Kidney tubule cell (primary cell): ENCODE data around the gene ADAM22.
A peak's percentile ranks its signal among the peaks of the same experiment; 100 is the strongest.
"Not testable (repeated sequence)": the region's sequence is repeated elsewhere in the genome, so short reads cannot be mapped to it uniquely, and the experiment has no call there.

ENCODE experiments used
- DNase-seq: peaks from one replicate; pipeline ENCODE4 v3.0.0-alpha.2; 2018; ENCODE audit warnings: low spot score

Gene ADAM22, protein sequence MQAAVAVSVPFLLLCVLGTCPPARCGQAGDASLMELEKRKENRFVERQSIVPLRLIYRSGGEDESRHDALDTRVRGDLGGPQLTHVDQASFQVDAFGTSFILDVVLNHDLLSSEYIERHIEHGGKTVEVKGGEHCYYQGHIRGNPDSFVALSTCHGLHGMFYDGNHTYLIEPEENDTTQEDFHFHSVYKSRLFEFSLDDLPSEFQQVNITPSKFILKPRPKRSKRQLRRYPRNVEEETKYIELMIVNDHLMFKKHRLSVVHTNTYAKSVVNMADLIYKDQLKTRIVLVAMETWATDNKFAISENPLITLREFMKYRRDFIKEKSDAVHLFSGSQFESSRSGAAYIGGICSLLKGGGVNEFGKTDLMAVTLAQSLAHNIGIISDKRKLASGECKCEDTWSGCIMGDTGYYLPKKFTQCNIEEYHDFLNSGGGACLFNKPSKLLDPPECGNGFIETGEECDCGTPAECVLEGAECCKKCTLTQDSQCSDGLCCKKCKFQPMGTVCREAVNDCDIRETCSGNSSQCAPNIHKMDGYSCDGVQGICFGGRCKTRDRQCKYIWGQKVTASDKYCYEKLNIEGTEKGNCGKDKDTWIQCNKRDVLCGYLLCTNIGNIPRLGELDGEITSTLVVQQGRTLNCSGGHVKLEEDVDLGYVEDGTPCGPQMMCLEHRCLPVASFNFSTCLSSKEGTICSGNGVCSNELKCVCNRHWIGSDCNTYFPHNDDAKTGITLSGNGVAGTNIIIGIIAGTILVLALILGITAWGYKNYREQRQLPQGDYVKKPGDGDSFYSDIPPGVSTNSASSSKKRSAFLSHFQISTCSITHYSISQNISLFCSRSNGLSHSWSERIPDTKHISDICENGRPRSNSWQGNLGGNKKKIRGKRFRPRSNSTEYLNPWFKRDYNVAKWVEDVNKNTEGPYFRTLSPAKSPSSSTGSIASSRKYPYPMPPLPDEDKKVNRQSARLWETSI

DNA sequence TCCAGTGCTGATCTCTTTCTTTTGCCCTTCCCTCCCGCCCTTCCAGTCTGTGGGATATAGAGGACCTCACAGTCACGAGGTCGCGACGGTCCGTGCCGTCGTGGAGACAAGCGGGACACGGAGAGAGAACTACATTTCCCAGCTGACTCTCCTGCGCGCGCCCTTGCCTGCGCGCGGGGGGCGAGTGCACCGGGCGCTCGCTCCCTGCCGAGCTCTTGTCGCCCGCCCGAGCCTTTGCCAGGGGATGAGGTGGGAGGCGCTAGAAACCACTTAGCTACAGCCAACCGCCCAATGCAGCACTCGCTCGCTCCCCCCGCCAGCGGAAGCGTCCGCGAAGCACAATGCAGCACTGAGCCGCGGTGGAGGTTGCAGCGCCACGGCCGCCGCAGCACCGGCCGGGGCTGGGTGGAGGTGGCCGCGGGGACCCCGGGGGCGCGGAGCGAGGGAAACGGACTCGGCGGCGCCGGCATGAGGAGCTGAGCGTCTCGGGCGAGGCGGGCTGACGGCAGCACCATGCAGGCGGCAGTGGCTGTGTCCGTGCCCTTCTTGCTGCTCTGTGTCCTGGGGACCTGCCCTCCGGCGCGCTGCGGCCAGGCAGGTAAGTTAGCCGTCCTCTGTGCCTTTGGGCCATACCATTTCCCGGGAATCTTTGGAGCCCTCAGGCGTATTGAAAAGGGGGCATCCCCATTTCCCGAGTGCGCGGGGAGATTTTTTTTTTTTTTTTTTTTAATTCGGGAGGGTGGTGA, at the start of gene ADAM22:
TSS of gene ADAM22 (plus strand) at position 299 of the 746 bp plus-strand sequence. CDS start at position 514, 215 bp downstream.
- peak; percentile 90 for DNase-seq

DNA sequence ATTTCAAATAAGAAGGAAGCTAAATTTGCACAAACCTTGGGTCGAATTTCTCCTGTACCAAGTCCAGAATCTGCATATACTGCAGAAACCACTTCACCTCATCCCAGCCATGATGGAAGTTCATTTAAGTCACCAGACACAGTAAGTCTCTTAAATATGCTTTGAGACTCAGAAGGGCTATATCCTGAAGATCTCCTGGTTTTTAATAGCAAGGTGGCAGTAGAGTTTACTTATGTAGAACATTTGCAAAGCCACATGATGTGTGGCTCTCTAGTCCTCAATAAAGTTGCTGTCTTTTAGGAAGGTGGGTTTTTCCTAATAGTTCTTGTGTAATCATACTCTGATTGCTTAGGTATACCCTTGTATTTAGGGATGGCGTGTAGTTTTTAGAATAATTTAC, 49.0 kb upstream of the ADAM22 start:
- DNase-seq: no peak

DNA sequence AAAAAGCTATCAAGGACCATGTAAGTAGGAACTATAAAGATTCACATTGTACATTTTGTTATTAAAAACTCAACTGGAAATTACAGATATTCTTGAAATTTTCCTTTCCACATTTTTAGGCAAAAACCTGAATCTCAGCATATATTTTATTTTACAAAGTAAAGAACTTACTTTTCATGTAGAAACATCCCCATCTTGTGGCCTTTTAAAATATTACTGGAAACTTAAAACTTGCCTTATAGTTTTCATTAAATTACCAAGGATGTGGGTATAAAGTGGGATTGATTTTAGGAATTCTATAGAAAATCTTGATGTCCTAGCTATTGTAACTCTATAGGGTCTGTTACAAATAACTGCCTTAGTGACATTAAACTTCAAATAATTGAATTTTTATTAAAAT, 47.2 kb upstream of the ADAM22 start:
- DNase-seq: peak; percentile 42

DNA sequence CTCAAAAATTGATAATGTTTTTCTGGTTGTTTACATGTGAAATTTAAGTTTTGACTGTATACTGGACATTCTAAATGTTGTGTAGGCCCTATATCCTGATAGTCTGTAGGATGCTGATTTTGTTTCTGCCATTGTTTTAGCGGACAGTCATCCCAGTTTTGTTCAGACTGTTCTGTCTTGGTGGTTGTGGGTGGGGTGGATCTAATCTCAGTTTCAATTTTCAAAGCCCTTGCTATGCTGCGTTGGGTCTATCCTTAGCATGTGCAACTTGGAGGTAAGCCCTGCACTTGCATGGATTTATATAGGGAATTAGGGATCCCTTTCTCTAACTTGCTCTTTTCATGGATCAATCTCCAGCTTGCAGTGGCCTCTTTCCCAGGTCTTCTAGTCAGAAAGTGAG, 38.7 kb upstream of the ADAM22 start:
- DNase-seq: no peak

DNA sequence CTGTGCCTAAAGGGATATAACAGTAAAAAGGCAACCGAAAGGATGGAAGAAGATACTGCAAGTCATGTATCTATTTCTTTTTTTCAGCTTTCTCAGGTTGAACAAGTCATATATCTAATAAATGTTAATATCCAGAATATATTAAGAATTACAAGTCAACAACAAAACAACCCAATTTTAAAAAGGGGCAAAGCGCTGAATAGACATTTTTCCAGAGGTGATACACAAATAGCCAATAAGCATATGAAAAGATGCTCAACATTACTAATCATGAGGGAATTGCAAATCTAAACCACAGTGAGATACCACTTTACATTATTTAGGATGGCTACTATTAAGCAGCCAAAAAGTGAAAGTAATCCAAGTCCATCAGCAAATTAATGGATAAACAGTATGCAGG, 34.8 kb upstream of the ADAM22 start:
- DNase-seq: no peak

DNA sequence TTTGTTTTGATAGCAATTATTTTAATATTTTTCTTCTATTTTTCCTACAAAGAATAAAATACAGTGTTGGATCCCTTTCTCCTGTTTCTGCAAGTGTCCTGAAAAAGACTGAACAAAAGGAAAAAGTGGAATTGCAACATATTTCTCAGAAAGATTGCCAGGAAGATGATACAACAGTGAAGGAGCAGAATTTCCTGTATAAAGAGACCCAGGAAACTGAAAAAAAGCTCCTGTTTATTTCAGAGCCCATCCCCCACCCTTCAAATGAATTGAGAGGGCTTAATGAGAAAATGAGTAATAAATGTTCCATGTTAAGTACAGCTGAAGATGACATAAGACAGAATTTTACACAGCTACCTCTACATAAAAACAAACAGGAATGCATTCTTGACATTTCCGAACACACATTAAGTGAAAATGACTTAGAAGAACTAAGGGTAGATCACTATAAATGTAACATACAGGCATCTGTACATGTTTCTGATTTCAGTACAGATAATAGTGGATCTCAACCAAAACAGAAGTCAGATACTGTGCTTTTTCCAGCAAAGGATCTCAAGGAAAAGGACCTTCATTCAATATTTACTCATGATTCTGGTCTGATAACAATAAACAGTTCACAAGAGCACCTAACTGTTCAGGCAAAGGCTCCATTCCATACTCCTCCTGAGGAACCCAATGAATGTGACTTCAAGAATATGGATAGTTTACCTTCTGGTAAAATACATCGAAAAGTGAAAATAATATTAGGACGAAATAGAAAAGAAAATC, 26.7 kb upstream of the ADAM22 start:
- not testable (repeated sequence) for DNase-seq

DNA sequence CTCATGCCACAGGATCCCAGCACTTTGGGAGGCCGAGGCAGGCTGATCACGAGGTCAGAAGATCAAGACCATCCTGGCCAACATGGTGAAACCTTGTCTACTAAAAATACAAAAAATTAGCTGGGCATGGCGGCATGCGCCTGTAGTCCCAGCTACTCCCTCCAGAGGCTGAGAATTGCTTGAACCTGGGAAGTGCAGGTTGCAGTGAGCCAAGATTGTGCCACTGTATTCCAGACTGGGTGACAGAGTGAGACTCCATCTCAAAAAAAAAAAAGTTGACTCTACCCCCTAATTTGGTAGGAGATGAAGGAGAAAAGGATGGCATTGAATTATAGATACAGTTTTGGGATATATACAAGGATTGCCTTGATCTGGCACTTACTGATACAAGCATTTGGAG, 25.2 kb upstream of the ADAM22 start:
- DNase-seq: not testable (repeated sequence)

DNA sequence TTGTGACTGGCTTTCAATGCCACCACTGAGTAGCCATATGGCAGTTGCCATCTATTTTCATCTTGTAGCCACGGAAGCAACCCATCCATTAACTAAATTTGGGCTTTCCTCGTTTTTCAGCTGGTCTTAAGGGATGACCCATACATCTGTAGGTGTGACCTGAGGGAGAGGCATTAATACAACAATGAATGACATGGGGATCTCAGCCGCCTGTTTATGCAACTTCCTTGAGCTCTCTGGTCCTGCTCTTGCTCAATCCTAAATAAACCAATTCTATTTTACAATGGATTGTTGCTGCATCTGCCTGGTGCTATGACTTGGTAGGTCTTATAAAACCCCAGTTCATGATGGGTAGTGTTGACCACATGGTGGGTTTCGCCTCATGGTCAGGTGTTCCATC, 21.9 kb upstream of the ADAM22 start:
- DNase-seq: no peak

DNA sequence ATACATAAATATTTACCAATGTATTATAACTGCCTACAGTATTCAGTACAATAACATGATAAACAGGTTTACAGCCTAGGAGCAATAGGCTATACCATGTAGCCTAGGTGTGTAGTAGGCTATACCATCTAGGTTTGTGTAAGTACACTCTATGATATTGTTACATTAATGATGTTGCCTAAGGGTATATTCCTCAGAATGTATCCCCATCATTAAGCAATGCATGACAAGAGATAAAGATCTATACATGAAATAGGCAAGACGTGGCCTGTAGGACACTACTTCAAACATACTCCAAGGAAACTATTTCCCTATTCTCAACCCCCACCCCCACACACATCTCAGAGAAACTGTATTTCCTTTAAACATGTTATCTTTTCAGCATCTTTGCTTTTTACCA, 15.3 kb upstream of the ADAM22 start:
- no peak for DNase-seq

DNA sequence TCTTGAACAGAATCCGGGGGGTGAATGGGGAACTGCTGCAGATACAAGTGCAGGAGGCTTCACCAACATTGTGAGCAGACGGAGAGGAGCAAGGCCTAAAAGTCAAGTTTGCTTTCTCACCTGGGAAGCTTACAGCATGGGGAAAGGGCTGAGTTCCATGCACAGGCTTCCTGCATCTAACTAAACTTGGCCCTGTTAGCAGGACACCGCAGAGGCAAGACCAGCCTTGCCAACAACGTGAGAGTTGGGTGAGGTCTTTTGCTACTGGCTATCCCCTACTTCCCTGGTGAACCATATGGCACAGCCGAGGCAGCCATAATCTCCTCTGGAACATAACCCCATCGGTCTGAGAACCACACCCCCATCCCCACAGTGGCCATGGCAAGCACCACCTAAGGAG, 14.2 kb upstream of the ADAM22 start:
- no peak for DNase-seq

DNA sequence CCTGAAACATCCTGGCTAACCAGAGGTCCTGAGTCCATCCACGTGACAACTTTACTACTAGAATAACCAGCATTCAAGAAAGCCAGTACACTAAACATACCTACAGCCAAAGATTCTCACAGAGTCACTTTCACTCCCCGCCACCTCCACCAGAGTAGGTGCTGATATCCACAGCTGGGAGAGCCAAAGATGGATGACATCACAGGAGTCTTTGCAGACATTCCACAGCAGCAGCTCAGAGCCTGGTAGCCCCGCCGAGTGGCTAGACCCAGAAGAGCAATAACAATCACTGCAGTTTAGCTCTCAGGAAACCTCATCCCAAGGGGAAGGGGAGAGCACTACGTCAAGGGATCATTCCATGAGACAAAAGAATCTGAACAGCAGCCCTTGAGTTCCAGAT, 13.5 kb upstream of the ADAM22 start:
- peak; percentile 15 for DNase-seq

DNA sequence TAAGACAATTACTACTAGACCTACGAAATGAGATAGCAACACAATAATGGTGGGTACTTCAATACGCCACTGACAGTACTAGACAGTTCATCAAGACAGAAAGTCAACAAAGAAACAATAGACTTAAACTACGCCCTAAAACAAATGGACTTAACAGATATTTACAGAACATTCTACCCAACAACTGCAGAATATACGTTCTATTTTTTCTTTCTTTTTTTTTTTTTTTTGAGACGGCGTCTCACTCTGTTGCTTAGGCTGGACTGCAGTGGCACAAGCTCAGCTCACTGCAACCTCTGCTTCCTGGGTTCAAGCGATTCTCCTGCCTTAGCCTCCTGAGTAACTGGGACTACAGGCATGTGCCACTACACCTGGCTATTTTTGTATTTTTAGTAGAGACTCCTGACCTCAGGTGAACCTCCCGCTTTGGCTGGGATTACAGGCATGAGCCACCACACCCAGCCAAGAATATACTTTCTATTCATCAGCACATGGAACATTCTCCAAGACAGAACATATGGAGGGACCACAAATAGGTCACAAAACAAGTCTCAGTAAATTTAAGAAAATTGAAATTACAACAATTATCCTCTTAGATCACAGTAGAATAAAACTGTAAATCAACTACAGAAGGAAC, 11.2 kb upstream of the ADAM22 start:
- DNase-seq: not testable (repeated sequence)

DNA sequence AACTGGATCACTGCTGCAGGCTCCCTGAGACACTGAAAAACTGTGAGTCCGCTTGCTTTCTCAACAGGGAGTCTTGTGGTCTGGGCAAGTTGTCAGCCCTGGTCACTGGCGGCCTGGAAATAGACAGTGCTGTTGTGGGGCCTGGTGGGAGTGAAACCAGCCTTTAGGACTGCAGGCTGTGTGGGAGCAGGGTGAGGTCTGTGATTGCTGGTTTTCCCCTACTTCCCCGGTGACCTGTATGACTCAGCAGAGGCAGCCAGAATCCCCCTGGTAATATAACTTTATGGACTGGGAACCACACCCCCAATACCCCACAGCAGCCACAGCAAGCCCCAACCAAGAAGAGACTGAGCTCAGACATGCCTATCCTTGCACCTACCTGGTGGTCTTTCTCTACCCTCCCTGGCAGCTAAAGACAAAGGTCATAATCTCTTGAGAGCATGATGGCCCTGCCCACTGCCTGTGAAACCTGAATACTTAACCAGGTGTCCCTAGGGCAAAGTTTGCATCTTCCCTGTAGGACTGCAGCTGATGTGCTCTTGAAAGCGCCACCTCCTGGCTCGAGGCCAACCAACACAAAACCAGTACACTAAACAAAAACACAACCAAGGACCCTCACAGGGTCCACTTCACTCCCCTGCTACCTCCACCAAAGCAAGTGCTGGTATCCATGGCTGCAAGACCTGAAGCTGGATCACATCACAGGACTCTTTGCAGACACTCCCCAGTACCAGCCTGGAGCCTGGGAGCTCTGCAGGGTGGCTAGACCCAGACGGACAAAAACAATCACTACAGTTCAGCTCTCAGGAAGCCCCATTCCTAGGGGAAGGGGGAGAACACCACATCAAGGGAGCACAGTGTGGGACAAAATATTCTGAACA, 7.2 kb upstream of the ADAM22 start:
- DNase-seq: peak; percentile 12

DNA sequence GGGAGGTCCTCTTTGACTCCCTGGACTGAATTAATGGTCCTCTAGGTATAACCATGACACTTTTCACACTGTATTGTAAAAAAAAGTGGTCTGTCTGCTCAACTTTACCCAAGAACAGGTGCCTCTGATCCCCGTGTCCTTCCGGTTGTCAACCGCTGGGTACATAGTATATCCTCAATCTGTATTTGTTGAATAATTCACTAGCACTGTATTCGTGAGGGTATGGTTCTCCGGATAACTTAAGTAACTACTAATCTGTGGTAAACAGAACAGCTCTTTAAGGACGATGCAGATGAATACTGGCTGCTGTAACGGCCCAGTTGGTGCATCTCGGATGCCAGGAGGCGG, 472 bp upstream of the ADAM22 start:
- DNase-seq: no peak

DNA sequence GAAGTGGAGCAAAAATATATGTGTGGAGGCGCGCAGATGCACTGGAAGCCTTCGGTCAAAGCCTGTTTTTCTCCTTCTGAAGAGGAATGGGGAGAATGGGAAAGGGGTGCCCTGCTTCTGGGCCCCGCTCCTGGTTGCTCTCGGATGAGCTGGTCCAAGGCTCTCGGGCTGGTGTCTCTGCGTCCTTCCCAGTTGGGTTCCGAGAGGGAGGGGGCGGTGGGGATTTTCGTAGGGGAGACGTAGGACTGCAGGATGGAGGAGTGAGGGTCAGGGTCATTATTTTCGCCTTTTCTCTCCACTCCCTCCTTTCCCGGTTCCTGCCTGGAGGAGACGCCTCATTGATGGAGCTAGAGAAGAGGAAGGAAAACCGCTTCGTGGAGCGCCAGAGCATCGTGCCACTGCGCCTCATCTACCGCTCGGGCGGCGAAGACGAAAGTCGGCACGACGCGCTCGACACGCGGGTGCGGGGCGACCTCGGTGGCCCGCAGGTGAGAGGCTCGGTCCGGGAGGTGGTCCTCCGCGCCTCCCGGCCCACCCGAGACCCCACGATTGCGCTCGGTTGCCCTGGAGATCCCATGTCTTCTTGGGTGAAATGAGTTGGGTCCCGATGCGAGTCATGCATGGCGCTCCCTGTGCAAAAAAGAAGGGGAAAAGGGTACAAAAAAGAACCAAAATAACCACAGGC, 790 bp downstream of the ADAM22 start:
- peak; percentile 22 for DNase-seq

DNA sequence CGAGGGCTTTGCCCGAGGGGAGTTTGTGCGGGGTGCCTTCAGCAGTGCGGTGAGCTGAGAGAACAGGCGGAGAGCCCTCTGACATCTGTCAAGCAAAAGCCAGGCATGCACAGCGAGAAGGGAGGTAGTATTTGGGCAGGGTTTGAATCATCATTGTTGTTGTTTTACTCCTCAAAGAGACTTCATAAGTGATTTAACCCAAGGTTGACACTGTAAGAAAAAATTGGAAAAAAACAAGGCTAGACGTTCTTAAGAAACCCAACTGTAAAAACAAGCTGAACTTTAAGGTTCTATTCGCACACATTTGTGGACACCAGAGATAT, 1.3 kb downstream of the ADAM22 start:
- no peak for DNase-seq

DNA sequence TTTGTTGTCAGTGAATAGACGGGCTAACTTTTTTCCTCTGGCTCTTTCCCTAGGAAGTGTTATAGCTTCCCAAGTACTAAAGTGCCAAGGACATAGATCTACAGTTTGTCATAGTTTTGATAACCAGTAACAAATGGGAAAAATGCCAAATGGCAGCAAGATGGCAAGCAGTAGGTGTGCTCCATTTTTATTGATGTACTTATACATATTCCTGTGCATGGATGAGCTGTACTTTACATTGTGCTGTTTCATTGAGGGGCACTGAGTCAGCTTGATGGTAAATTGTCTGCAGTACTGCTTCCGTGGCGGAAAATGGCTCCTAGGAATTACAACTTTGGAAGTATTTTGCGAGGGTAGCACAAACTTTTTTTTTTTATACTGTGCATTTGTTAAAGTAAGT, 7.1 kb downstream of the ADAM22 start:
- no peak for DNase-seq

DNA sequence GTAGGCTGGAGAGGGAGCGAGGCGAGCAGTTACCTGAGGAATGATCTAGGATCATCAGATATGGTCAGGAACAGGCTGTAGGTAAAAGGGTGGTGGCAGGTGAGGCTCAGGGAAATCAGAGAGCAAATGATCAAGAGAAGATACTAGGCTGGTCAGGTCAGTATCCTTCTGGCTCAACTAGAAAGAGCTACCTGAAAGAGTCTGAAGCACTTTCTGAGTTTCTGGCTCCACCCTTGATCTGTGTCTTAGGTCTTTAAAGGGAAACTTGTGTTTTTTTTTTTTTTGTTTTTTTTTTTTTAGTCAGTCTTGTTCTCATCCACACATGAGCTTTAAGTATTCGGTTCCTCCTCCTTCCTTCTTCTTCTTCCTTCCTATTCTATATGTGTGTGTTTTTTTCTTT, 10.5 kb downstream of the ADAM22 start:
- no peak for DNase-seq

DNA sequence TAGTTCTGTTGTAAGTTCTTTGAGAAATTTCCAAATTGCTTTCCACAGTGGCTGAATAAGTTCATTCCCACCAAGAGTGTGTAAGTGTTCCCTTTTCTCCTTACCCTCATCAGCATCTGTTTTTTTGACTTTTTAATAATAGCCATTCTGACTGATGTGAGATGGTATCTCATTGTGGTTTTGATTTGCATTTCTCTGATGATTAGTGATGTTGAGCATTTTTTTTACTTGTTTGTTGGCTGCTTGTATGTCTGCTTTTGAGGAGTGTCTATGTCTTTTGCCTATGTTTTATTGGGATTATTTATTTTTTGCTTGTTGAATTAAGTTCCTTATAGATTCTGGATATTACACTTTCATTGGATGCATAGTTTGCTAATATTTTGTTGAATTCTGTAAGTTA, 11.9 kb downstream of the ADAM22 start:
- not testable (repeated sequence) for DNase-seq

DNA sequence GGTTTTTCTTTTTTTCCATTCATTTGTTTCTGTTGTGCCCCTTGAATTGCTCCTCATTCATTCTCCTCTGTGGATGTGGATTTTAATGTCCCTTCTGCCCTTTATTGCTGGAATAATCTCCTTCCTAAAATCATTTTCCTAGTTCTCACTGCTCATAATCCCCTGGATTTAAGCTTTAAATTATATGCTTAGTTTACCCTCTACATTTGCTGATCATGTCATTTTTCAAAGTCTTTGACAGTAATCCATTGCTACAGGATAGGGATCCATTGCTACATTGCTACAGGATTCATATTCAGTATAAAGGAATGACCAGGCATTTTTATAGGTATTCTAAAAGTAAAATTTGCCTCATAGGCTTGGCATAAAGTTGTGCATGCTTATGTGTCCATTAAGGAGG, 14.3 kb downstream of the ADAM22 start:
- no peak for DNase-seq
